WTC11 (cell line): ENCODE results near the gene GAS6. TPM values are rescaled to one million over a fixed set of nuclear protein-coding genes. Genes with fewer than 3 reads are reported as not detected.

ENCODE experiments used
- ATAC-seq: fragments of 200-7000 bp; cut with Tn5 transposase; 2 replicates; pipeline ENCODE4 v1.10.0; 2021; ENCODE audit warnings: mild to moderate bottlenecking, moderate library complexity
- CTCF ChIA-PET: fragments of 300-600 bp; sonication (Branson Sonifier 250); formaldehyde crosslinking; loops from one replicate; lab custom pipeline; 2021; ENCODE audit warnings: antibody characterized with exemption; lab: Charles Lee
- POLR2A ChIA-PET: fragments of 350-600 bp; sonication (Branson Sonifier 250); formaldehyde crosslinking; loops from one replicate; lab custom pipeline; 2021; ENCODE audit warnings: antibody characterized with exemption; lab: Charles Lee
- DNase-seq: peaks from one replicate; pipeline ENCODE4 v3.0.0; 2021; ENCODE audit warnings: low spot score
- H3K27ac Mint-ChIP-seq: 2 replicates; pipeline ENCODE4 v1.8.0; 2021; ENCODE audit warnings: mixed read lengths
- H3K27me3 Mint-ChIP-seq: 2 replicates; pipeline ENCODE4 v1.8.0; 2021; ENCODE audit warnings: low read depth, mild to moderate bottlenecking, moderate library complexity, mixed read lengths
- H3K36me3 Mint-ChIP-seq: 2 replicates; pipeline ENCODE4 v1.8.0; 2021; ENCODE audit warnings: mixed read lengths
- H3K4me1 Mint-ChIP-seq: 2 replicates; pipeline ENCODE4 v1.8.0; 2022; ENCODE audit warnings: mixed read lengths
- H3K4me3 Mint-ChIP-seq: 2 replicates; pipeline ENCODE4 v1.8.0; 2021; ENCODE audit warnings: mild to moderate bottlenecking, moderate library complexity, mixed read lengths
- H3K9me3 Mint-ChIP-seq: 2 replicates; pipeline ENCODE4 v1.8.0; 2021; ENCODE audit warnings: mixed read lengths
- ATF2 ChIP-seq: sonication (generic); formaldehyde crosslinking; IDR thresholded peaks from 2 replicates; pipeline ENCODE4 v1.8.1; 2022; ENCODE audit warnings: low read depth, missing genetic modification reagents, borderline replicate concordance
- CBFB ChIP-seq: sonication (generic); formaldehyde crosslinking; IDR thresholded peaks from 2 replicates; pipeline ENCODE4 v1.8.1; 2022; ENCODE audit warnings: mild to moderate bottlenecking, low read depth, missing genetic modification reagents
- FOXJ3 ChIP-seq: sonication (generic); formaldehyde crosslinking; IDR thresholded peaks from 2 replicates; pipeline ENCODE4 v1.9.0; 2021; ENCODE audit warnings: missing genetic modification reagents, mild to moderate bottlenecking, borderline replicate concordance
- GABPB1 ChIP-seq: sonication (generic); formaldehyde crosslinking; IDR thresholded peaks from 2 replicates; pipeline ENCODE4 v1.8.1; 2023; ENCODE audit warnings: mild to moderate bottlenecking, missing genetic modification reagents
- IRF2 ChIP-seq: sonication (generic); formaldehyde crosslinking; IDR thresholded peaks from 2 replicates; pipeline ENCODE4 v1.8.0; 2022; ENCODE audit warnings: low read depth, missing genetic modification reagents, borderline replicate concordance
- MAX ChIP-seq: sonication (generic); formaldehyde crosslinking; IDR thresholded peaks from 2 replicates; pipeline ENCODE4 v1.8.0; 2022; ENCODE audit warnings: mild to moderate bottlenecking, missing genetic modification reagents
- NFE2L1 ChIP-seq: sonication (generic); formaldehyde crosslinking; IDR thresholded peaks from 2 replicates; pipeline ENCODE4 v1.8.1; 2023; ENCODE audit warnings: missing genetic modification reagents
- NFYB ChIP-seq: sonication (generic); formaldehyde crosslinking; conservative IDR thresholded peaks from 2 replicates; pipeline ENCODE4 v1.8.0; 2022; ENCODE audit warnings: low read depth, missing genetic modification reagents
- PREB ChIP-seq: sonication (generic); formaldehyde crosslinking; IDR thresholded peaks from 2 replicates; pipeline ENCODE4 v1.8.1; 2022; ENCODE audit warnings: mild to moderate bottlenecking, missing genetic modification reagents, moderate library complexity, borderline replicate concordance
- RELA ChIP-seq: sonication (generic); formaldehyde crosslinking; IDR thresholded peaks from 2 replicates; pipeline ENCODE4 v1.8.1; 2022; ENCODE audit warnings: missing genetic modification reagents, mild to moderate bottlenecking, borderline replicate concordance
- SMAD3 ChIP-seq: sonication (generic); formaldehyde crosslinking; IDR thresholded peaks from 2 replicates; pipeline ENCODE4 v1.8.0; 2022; ENCODE audit warnings: missing genetic modification reagents, mild to moderate bottlenecking, borderline replicate concordance
- SMAD4 ChIP-seq: sonication (generic); formaldehyde crosslinking; IDR thresholded peaks from 2 replicates; pipeline ENCODE4 v1.8.0; 2022; ENCODE audit warnings: mild to moderate bottlenecking, missing genetic modification reagents
- ZBTB21 ChIP-seq: sonication (generic); formaldehyde crosslinking; IDR thresholded peaks from 2 replicates; pipeline ENCODE4 v1.8.1; 2023; ENCODE audit warnings: mild to moderate bottlenecking, missing genetic modification reagents, borderline replicate concordance
- ZNF423 ChIP-seq: fragments of 250-450 bp; sonication (Bioruptor Pico); IDR thresholded peaks from 2 replicates; pipeline ENCODE4 v2.1.2; 2022; ENCODE audit warnings: mild to moderate bottlenecking, moderate library complexity
- ZNF532 ChIP-seq: fragments of 250-450 bp; sonication (Bioruptor Pico); IDR thresholded peaks from 2 replicates; pipeline ENCODE4 v1.9.0; 2021; ENCODE audit warnings: mild to moderate bottlenecking, borderline replicate concordance
- total RNA-seq: library from RNA; stranded (reverse); gene quantifications from 3 replicates; pipeline ENCODE4 v1.2.3, GENCODE V29; 2021

The GAS6 gene
- total RNA-seq, 1 experiment from 2014 or later: 29.4 TPM

GRCh38 chr13:113814435-113814821 lies 49.4 kb downstream of the GAS6 start (continued):
- no peak for TF ChIP-seq NFYB (CRISPR knock-in tag)
- no peak for TF ChIP-seq MAX
- TF ChIP-seq ZNF532 (CRISPR knock-in tag): no peak
- no peak for TF ChIP-seq IRF2 (CRISPR knock-in tag)
- TF ChIP-seq PREB (CRISPR knock-in tag): no peak
- no peak for TF ChIP-seq ATF2 (CRISPR knock-in tag)
- no peak for TF ChIP-seq RELA
- no peak for TF ChIP-seq SMAD3
- TF ChIP-seq GABPB1 (CRISPR knock-in tag): no peak
- TF ChIP-seq NFE2L1 (CRISPR knock-in tag): no peak

- H3K27ac Mint-ChIP-seq: peak overlapping the region; percentile 43; the same call in 1 of the 2 replicates
- H3K27me3 Mint-ChIP-seq: no peaks in the 10 kb centered on the region; the same call in 1 of the 2 replicates
- ChIA-PET CTCF (interaction anchor here (0.6 to 1.4 kb wide), 7 partner anchors 12 to 415 kb away, joined by 3 to 6 read pairs (median 3); partner anchors contain the start of gene TMEM255B), POLR2A (no interaction called here)
- H3K4me3 Mint-ChIP-seq: no peak overlapping the region
- DNase-seq (no peak), ATAC-seq (no peak)
- no peak for TF ChIP-seq ZNF532 (CRISPR knock-in tag)
- no peak for TF ChIP-seq ZBTB21 (CRISPR knock-in tag)
- TF ChIP-seq FOXJ3 (CRISPR knock-in tag): no peak
- no peak for TF ChIP-seq SMAD4 (CRISPR knock-in tag)
- no peak for TF ChIP-seq CBFB (CRISPR knock-in tag)
- no peak for TF ChIP-seq ZNF423 (CRISPR knock-in tag)
- H3K36me3 Mint-ChIP-seq: no peaks in the 10 kb centered on the region
- peaks cover 6% of the 10 kb centered on the region for H3K4me1 Mint-ChIP-seq
- H3K9me3 Mint-ChIP-seq: peaks cover 3% of the 10 kb centered on the region; the same call in 1 of the 2 replicates
Observed at GRCh38 chr13:113813749-113814434, 50.0 kb downstream of the GAS6 start.
